Measurements from ENCODE around the gene RTL1.

RTL1 gene

DNA sequence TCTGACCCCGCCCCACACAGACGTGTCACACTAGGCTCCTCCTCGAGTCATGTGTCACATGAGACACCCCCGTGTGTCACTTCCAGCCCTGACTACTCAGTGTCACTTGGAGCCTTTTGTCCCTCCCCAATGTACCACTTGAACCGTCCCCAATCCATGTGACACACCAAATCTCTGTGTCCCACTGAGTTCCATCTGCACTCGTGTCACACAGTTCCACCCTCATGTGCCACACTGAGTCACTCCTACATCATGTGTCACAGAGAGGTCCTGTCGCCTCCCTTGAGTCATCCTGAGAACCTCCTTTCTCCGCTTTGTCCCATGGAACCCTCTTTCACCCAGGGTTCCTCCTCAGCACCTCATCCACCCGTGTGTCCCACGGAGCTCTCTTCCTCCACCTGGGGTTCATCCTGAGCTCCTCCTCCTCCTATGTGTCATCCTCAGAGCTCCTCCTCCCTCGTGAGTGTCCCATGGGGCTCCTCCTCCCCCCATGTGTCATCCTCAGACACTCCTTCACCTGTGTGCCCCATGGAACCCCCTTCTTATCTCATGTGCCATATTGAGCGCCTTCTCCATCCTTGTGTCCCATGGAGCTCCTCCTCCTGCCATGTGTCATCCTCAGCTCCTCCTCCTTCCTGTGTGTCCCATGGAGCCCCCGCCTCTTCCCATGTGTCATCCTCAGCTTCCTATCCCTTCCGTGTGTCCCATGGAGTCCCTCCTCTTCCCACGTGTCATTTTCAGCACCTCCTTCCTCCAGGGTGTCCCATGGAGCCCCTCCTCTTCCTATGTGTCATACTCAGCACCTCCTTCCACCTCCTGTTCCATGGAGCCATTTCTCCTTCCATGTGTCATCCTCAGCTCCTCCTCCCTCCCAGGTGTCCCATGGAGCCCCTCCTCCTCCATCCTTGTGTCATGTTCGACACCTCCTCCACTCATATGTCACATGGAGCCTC lies 32.0 kb downstream of the RTL1 start:
- H3K4me3 ChIP-seq (ENCODE audit: low read length): no peak overlapping the region
- no peak for DNase-seq (ENCODE audit: low read depth, low spot score)

DNA sequence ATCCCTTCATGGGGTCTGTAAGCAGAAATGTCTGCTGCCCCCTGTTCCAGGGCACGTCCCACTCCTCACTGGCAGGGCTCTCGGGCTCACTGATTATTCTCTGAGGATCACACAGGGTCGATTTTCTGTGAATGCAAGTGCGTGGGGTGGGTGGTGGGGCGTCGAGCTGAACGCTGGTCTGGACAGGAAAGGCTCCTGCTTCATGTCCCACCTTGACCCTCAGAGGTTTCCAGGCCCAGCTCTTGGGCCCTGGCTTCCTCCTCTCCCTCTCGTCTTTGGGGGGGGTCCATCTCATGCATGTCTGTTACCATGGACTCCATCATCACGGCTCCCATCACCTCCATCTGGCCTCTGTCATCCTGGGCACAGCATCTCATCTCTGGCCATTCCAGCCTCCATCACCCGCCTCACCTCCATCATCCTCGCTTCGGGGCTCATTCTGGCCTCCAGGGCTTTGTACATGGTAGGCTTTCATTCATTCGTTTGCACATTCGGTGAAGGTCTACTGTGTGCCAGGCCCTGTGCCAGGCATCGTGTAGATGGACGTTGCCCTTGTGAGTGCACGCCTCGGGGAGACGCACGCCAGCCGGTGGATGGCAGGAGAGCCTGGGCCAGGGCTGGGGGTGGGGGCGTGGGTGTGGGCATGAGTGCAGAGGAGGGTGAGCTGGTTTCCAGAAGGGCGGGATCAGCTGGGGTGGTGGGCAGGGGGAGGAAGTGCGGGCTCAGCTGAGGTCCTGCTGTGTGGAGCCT lies 34.7 kb downstream of the RTL1 start:
- DNase-seq (ENCODE audit: low read depth, low spot score): no peak

DNA sequence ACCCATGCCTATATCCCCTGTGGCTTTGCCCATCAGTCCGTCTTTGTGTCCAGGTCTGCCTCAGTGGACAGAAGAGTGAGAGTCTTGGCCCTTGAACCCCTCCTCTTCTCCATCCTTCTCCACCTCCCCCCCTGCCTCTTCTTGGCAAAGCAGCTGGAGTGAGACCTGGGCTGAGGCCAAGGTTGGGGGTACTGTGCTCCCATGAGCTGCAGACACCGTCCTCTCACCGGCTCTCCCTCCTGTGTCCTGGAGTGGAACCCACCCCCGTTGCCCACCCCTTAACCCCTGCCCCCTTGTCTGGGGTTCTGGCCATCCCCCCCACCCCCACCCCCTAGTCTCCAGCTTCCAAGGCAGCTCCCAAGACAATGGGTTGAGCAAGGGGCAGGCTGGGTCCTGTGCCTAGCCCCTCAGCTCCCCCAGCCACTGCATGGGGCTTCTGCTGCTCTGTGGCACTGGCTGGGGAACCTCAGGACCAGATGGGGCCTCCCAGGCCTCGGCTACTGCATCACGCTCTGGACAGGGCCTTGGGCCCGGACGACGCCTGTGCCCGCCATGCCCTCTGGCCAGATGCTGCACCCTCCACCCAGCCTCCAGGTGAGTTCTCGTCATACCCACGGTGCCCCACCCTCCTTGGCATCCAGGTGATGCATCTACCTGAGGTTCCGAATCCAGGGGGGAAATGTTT lies 35.7 kb downstream of the RTL1 start:
- no peak for DNase-seq (ENCODE audit: low read depth, low spot score)
- H3K4me3 ChIP-seq (ENCODE audit: low read length): no peak overlapping the region

More for the DNA sequence above, 34.7 kb downstream of the RTL1 start:
- H3K4me3 ChIP-seq (ENCODE audit: low read length): no peak overlapping the region

DNA sequence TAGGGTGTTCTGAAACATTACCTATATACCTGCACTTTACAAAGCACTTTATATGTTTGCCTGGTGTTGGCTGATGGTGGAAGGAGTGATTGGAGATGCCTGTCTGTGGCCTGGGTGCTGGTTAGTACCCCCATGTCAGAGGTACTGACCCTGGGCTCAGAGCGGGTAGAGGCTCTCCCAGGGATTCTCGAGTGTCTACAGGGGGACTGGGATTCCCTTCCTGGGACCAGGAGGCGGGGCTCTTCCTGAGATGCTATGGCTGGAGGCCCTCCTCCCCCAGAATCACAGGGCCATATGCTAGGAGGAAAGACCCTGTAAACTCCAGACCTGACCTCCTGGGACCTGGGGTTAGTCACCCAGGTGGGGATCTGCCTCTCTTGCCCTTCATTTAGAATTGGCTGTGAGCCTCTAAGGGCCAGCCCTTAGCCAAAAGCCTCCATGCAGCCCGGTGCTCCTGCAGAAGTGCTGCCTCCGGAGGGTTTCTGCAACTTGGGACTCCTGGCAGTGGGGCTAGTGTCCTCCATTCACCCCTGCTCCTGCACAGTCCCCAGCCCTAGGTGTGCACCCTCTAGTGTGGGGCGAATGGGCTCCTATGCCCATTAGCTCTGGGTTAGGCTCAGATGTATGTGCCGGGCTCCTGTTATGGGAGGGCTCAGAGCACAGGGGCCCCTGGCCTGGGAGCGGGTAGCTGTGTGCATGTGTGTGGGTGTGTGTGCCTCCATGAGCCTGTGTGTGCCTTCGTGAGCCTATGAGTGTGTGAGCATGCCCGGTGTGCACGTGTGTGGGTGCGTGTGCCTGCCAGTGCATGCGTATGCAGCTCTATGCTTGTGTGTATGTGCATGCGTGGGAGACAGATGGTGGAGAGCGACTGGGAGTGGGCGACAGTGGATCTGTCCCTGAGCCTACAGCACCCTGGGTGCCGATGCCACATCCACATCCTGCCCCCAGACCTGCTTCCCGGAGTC lies 36.6 kb downstream of the RTL1 start:
- DNase-seq (ENCODE audit: low read depth, low spot score): no peak
- no peak overlapping the region for H3K4me3 ChIP-seq (ENCODE audit: low read length)

DNA sequence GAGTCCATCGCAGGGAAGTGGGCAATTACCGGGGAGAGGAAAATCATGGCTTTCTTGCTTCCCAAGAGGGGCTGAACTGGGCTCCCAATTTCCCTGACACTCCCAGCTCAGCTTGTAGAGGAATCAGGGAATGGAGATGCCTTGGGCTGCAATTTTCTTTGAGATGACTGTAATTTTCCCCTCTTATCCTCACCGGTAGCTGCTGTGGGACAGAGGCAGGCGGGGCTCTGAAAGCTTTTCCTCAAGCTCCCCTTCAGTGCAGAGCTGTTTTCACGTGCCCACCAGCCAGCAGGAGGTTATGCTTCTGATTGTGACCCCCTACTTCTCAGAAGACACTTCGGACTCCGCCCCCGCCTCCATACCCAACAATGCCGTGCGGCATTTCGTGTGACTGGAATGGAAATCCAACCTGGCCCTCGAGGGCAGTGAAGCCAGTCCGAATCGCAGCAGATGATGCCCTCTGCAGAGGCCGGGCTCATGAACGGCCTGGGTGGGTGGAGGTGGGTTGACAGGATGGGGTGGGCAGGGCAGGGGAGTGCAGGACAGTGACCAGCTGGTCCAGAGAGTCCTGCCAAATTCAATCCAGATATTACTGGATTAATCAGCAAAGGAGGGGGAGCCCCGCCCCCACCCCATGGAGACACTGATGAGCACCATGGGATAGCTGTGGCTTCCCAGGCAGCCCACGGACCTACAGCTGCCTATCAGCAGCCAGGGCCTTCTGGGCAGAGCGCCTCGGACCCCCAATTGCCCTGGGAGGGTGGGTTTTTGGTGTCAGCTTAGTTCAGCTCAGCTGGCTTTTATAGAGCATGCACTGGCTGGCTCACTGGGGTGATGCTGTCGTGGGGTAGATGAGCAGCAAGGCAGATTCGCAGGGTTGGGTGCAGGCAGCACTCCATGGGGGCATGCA lies 37.6 kb downstream of the RTL1 start:
- no peak for DNase-seq (ENCODE audit: low read depth, low spot score)
- no peak overlapping the region for H3K4me3 ChIP-seq (ENCODE audit: low read length)

DNA sequence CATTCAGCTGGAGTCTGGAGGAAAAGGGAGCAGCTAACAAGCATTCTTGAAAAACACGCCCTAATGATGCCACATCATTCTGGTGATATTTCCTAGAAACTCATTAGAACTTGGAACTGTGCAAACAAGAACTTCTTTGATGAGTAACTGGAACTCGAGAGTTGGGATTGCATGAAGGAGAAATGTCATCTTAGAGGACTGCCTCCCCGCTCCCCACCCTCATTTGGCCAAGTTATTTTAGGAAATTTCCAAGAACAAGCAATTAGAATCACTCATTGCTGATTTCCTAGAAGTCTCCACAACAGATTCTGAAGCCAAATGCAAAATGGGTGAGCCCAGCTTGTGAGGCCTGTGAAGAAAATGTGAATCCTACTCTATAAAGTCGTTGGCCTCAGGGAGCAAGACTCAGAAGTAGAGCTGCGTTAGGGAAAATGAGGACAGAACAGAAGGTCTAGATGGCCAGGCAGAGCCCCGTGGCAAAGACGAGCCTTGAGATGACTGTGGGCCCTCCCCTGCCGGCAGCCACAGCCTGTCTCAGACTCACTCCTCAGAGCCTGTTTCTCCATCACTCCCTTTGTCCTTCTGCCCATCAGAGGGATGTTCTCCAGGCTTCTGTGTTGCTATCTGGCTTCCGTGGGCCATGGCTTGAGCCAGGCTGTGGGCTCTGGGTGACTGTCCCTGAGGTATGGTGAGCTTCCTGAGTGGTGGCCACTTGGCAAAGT lies 38.4 kb downstream of the RTL1 start:
- DNase-seq (ENCODE audit: low read depth, low spot score): no peak

DNA sequence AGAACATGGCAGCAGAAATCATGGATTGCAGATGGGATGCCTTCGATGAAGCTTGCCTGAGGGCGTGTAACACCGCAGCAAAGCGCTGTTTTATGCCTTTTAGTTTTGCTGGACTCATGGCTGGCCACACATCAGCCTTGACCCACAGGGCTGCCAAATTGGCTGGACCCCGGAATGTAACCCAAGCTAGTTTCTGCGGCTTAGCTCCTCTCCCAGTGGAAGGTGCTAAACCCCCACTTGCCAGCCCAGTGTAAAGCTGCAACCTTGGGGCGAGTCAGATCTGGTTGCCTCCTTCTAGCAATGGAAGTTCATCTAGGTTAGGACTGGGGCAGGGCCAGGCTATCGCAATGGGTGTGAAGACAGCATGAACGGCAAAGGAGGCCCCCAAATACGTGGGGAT lies 39.3 kb downstream of the RTL1 start:
- no peak overlapping the region for H3K4me3 ChIP-seq (ENCODE audit: low read length)
- no peak for DNase-seq (ENCODE audit: low read depth, low spot score)

More for the DNA sequence above, 38.4 kb downstream of the RTL1 start:
- no peak overlapping the region for H3K4me3 ChIP-seq (ENCODE audit: low read length)

DNA sequence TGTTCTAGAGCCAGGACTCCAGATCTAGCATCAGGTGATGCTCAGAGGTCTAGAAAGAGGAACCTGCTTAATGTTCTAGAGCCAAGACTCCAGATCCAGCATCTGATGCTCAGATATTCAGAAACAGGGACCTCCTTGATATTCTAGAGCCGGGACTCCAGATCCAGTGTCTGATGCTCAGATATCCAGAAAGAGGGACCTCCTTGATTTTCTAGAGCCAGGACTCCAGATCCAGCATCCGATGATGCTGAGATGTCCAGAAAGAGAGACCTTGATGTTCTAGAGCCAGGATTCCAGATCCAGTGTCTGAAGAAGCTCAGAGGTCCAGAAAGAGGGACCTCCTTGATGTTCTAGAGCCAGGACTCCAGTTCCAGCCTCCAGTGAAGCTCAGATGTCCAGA lies 40.7 kb downstream of the RTL1 start:
- no peak overlapping the region for H3K4me3 ChIP-seq (ENCODE audit: low read length)

DNA sequence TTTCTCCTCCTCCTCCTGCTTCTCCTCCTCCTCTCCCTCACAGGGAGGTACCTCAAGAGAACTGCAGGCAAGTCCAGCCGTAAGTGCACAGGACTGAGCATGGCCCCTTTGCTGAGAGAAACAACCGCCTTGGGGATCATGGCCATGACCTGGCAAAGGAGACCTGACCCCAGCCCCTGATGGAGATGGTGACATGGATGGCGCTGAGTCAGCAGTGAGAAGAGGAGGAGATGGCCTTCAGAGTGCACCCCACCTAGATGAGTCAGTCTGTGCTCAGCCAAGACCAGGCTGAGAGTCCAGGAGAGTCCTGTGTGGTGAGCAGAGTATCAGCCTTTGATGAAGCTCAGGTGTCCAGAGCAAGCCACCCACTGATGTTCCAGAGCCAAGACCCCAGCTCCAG lies 41.2 kb downstream of the RTL1 start:
- DNase-seq (ENCODE audit: low read depth, low spot score): no peak
- H3K4me3 ChIP-seq (ENCODE audit: low read length): no peak overlapping the region

More for the DNA sequence above, 40.7 kb downstream of the RTL1 start:
- DNase-seq (ENCODE audit: low read depth, low spot score): no peak

DNA sequence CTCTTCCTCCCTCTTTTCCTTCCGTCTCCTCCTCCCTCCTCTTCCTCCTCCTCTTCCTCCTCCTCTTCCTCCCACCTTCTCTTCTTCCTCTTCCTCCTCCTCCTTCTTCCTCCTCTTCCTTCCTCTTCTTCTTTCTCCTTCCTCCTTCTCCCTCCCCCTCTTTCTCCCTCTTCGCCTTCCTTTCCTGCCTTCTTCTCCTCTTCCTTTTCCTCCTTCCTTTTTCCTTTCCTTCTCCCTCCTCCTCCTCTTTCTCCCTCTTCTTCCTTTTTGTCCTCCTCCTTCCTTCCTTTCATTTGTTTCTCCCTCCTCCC lies 41.6 kb downstream of the RTL1 start:
- DNase-seq (ENCODE audit: low read depth, low spot score): no peak
- no peak overlapping the region for H3K4me3 ChIP-seq (ENCODE audit: low read length)

DNA sequence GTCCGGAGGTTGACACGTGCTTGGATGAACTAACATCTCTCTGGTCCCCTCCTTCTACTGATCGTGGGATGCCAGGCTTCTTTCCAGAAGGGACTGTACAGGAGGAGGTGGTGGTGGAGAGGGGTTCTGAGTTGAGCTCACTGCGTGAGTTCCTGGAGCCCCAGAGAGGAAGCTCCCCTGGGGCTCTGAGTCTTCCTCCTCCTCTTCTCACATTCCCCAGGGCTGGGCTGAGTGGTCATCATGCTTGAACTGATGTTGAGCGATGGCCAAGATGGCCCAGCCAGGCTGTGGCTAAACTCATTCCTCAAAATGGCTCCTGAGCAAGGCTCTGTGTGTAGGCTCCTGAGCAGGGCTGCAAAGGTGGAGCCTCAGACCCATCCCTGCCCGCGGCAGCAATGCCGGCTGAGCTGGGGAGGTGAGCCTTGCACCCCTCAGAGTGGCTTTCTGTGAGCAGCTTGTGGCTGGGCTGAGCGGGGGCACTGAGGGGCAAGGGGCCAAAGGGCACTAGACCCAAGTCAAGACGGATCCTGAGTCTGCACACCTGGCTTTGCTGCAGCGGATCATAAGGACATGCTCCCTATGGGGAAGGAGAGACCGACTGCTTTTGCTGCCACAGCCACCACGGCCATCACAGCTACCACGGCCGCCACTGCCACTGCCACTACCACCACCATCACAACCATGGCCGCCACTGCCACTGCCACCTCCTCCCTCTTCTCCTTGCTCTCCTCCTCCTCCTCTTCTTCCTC lies 42.2 kb downstream of the RTL1 start:
- no peak for DNase-seq (ENCODE audit: low read depth, low spot score)
- no peak overlapping the region for H3K4me3 ChIP-seq (ENCODE audit: low read length)

DNA sequence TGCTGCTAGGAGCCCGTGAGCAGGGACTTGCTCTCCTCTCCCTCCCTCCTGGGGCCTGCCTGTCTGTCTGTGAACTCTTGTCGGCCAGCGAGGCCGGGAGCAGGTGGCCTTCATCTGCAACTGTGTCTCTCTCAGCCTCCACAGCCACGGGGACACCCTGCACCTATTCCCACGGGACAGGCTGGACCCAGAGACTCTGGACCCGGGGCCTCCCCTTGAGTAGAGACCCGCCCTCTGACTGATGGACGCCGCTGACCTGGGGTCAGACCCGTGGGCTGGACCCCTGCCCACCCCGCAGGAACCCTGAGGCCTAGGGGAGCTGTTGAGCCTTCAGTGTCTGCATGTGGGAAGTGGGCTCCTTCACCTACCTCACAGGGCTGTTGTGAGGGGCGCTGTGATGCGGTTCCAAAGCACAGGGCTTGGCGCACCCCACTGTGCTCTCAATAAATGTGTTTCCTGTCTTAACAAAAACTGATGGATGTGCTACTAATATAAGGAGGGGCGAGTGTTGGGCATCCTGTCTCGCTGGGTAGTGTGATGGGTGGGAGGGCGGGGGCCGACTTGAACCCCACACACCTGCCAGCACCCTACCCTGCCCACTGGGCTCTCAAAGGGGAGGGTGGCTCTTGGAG lies 42.9 kb downstream of the RTL1 start:
- no peak for DNase-seq (ENCODE audit: low read depth, low spot score)
- no peak overlapping the region for H3K4me3 ChIP-seq (ENCODE audit: low read length)

DNA sequence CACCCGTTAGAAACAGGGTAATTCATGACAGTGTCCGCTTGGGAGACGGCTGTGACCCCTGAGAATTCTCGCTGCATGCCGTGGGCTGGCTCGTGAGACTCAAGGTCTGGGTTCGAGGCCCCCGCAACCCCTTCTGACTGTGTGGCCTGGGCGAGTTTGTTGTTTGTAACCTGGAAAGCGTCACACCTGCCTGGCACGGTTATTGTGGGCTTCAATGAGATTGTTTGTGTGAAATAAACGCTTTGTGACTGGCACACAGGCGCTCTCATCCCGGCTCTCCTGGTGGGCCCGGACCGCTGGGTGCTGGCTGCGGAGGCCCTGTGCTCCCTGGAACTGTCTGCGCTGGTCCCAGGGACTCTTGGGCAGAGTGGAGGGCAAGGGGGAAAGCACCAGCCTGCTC lies 43.7 kb downstream of the RTL1 start:
- H3K4me3 ChIP-seq (ENCODE audit: low read length): no peak overlapping the region
- no peak for DNase-seq (ENCODE audit: low read depth, low spot score)

DNA sequence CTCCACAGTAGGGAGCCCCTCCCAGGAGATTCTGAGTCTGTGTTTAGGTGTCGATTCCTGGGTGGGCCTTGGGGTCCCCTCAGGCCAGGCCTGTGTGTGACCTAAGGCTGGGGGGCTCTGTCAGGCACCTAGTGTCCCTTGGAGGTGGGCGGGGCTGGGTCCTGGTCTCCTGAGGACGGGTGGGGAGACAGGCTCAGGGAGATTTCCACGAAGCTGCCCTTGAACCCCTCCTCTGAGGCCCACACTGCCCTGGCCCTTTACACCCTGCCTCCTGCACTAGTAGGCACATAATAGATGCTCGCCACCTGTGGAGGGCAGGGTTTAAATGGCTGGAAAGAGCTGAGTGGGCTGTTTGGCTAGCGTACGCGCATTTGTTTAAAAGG lies 44.7 kb downstream of the RTL1 start:
- DNase-seq (ENCODE audit: low read depth, low spot score): no peak
- no peak overlapping the region for H3K4me3 ChIP-seq (ENCODE audit: low read length)

DNA sequence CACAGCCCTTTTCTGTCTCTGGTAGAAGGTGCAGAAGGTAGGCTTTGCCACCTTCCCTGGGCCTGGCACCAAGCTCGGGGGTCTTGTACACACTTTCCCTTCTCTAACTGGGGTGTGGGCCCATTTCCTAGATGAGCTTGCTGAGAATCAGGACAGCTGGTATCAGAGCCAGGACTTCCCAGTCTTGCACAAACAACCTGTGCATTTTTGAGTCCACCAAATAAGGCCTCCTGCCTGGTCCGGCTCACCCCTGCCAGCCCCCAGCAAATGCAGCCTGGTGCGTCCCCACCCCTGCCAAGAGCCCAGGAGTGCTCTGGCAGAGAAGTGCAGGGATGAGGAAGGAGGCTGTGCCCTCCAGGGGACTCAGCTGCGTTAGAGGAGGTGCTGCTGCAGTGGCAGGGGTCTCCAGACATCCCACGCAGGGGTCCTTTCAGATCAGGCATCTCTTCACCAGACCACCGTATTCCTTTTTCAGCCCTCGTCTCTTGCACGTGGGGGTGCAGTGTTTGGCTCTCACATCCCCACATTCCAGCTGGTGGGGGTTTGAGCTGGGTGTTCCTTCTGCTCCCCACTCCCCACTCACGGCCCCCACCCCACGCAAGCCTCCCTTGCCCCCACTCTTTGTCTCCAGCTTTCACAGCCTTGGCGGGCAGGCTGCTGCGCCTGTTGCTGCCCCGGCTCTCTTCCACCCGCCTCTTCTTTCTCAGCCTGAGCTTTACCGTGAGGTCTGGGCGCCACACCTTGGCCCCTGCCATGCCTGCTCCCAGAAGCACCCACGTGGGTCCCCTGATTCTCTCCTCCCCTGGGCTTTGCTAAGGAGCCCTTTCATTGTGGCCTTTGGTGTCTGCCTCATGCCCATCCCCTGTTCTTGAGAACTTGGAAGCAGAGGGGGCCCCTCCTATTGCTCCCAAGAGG lies 45.3 kb downstream of the RTL1 start:
- no peak overlapping the region for H3K4me3 ChIP-seq (ENCODE audit: low read length)
- no peak for DNase-seq (ENCODE audit: low read depth, low spot score)

Data from Jurkat, Clone E6-1 (cell line).